ENCODE measurements around the gene CYP2B6.
A peak's percentile ranks its signal among the peaks of the same experiment; 100 is the strongest.
"Not testable (repeated sequence)": the region's sequence is repeated elsewhere in the genome, so short reads cannot be mapped to it uniquely, and the experiment has no call there.

Gene CYP2B6

GRCh38 chr19:41001243-41001971 is 10.3 kb downstream of the CYP2B6 start:
- H2AK5ac ChIP-seq (ENCODE audit: low read length, severe bottlenecking), result no peak overlapping the region
- peaks cover 0 to 8% of the 10 kb centered on the region in 2 experiments for H3K27me3 ChIP-seq (ENCODE audit: control insufficient read depth in 1 of 2, insufficient read depth in 1 of 2, low read length in 2 of 2)
- no peak overlapping the region for H2BK120ac ChIP-seq (ENCODE audit: low read depth, low read length)
- no peak overlapping the region for H2BK5ac ChIP-seq (ENCODE audit: low read depth, low read length, poor library complexity, severe bottlenecking)
- H4K91ac ChIP-seq (ENCODE audit: low read length), result no peak overlapping the region
- H3K9ac ChIP-seq (ENCODE audit: low read length), result no peak overlapping the region
- H3K36me3 ChIP-seq (ENCODE audit: control insufficient read depth in 1 of 2, insufficient read depth in 2 of 2, low read depth in 1 of 2, low read length in 2 of 2), result no peaks in the 10 kb centered on the region
- H3K4me1 ChIP-seq (ENCODE audit: control insufficient read depth, insufficient read depth, low read depth, low read length), result peaks cover 7% of the 10 kb centered on the region
- H3K27ac ChIP-seq (ENCODE audit: low read length, poor library complexity, severe bottlenecking), result no peak overlapping the region
- H3K14ac ChIP-seq (ENCODE audit: low read length in 2 of 2), result no peak overlapping the region
- no peak overlapping the region for H3K4ac ChIP-seq (ENCODE audit: low read depth in 1 of 2, low read length in 2 of 2)
- 83% methylated on average over 8 of the region's 9 CpGs for WGBS
- no peak overlapping the region for H2BK15ac ChIP-seq (ENCODE audit: low read depth, poor library complexity, severe bottlenecking)
- no peak overlapping the region for H3K18ac ChIP-seq (ENCODE audit: low read depth in 1 of 2, low read length in 2 of 2)
- no peak overlapping the region for H2AFZ ChIP-seq (ENCODE audit: low read depth, low read length)
- H3K23ac ChIP-seq (ENCODE audit: low read length in 2 of 2), result no peak overlapping the region
- H3K9me3 ChIP-seq (ENCODE audit: control insufficient read depth, low read length), result no peaks in the 10 kb centered on the region
- no peak overlapping the region for H3K4me3 ChIP-seq (ENCODE audit: insufficient read depth in 1 of 2, low read depth in 1 of 2, low read length in 2 of 2)
- H2BK12ac ChIP-seq (ENCODE audit: low read length in 2 of 2), result no peak overlapping the region
- DNase-seq, result no peak
- H3K4me2 ChIP-seq (ENCODE audit: low read length, poor library complexity, severe bottlenecking), result no peak overlapping the region
- H3K79me1 ChIP-seq (replicated peaks; ENCODE audit: low read length, poor library complexity, severe bottlenecking), result no peaks in the 10 kb centered on the region
- no peak overlapping the region for H4K8ac ChIP-seq (ENCODE audit: low read length)

- not testable (repeated sequence) for H3K27me3 ChIP-seq (ENCODE audit: control insufficient read depth in 1 of 2, insufficient read depth in 1 of 2, low read length in 2 of 2); H3K4me3 ChIP-seq (ENCODE audit: insufficient read depth in 1 of 2, low read depth in 1 of 2, low read length in 2 of 2); DNase-seq; H2AK5ac ChIP-seq (ENCODE audit: low read length, severe bottlenecking); H3K14ac ChIP-seq (ENCODE audit: low read length in 2 of 2); H3K4ac ChIP-seq (ENCODE audit: low read depth in 1 of 2, low read length in 2 of 2); H2BK5ac ChIP-seq (ENCODE audit: low read depth, low read length, poor library complexity, severe bottlenecking); H2BK12ac ChIP-seq (ENCODE audit: low read length in 2 of 2); H3K4me1 ChIP-seq (ENCODE audit: control insufficient read depth, insufficient read depth, low read depth, low read length); H3K9me3 ChIP-seq (ENCODE audit: control insufficient read depth, low read length); H3K23ac ChIP-seq (ENCODE audit: low read length in 2 of 2); H4K91ac ChIP-seq (ENCODE audit: low read length); H3K79me1 ChIP-seq (replicated peaks; ENCODE audit: low read length, poor library complexity, severe bottlenecking); H2BK120ac ChIP-seq (ENCODE audit: low read depth, low read length); H3K18ac ChIP-seq (ENCODE audit: low read depth in 1 of 2, low read length in 2 of 2); H3K9ac ChIP-seq (ENCODE audit: low read length); H2AFZ ChIP-seq (ENCODE audit: low read depth, low read length); H3K36me3 ChIP-seq (ENCODE audit: control insufficient read depth in 1 of 2, insufficient read depth in 2 of 2, low read depth in 1 of 2, low read length in 2 of 2); H4K8ac ChIP-seq (ENCODE audit: low read length); H2BK15ac ChIP-seq (ENCODE audit: low read depth, poor library complexity, severe bottlenecking)
- 67% methylated on average over 8 of the region's 8 CpGs for WGBS
- Histone ChIP-seq H3K4me2 (ENCODE audit: low read length, poor library complexity, severe bottlenecking) (peak overlapping the region; percentile 38), H3K27ac (ENCODE audit: low read length, poor library complexity, severe bottlenecking) (peak overlapping the region; percentile 3)
Observed at GRCh38 chr19:41003656-41004055, 12.6 kb downstream of the CYP2B6 start.

- no peak overlapping the region for H2BK15ac ChIP-seq (ENCODE audit: low read depth, poor library complexity, severe bottlenecking)
- H3K4me2 ChIP-seq (ENCODE audit: low read length, poor library complexity, severe bottlenecking), result no peak overlapping the region
- H3K9me3 ChIP-seq (ENCODE audit: control insufficient read depth, low read length), result no peaks in the 10 kb centered on the region
- H3K9ac ChIP-seq (ENCODE audit: low read length), result no peak overlapping the region
- H3K4me3 ChIP-seq (ENCODE audit: insufficient read depth in 1 of 2, low read depth in 1 of 2, low read length in 2 of 2), result no peak overlapping the region
- H3K14ac ChIP-seq (ENCODE audit: low read length in 2 of 2), result no peak overlapping the region
- H3K36me3 ChIP-seq (ENCODE audit: control insufficient read depth in 1 of 2, insufficient read depth in 2 of 2, low read depth in 1 of 2, low read length in 2 of 2), result no peaks in the 10 kb centered on the region
- no peak overlapping the region for H2AK5ac ChIP-seq (ENCODE audit: low read length, severe bottlenecking)
- no peak overlapping the region for H3K4ac ChIP-seq (ENCODE audit: low read depth in 1 of 2, low read length in 2 of 2)
- no peak overlapping the region for H2BK120ac ChIP-seq (ENCODE audit: low read depth, low read length)
- DNase-seq, result no peak
- peaks cover 11 to 24% of the 10 kb centered on the region in 2 experiments for H3K27me3 ChIP-seq (ENCODE audit: control insufficient read depth in 1 of 2, insufficient read depth in 1 of 2, low read length in 2 of 2)
- no peak overlapping the region for H4K91ac ChIP-seq (ENCODE audit: low read length)
- no peak overlapping the region for H3K18ac ChIP-seq (ENCODE audit: low read depth in 1 of 2, low read length in 2 of 2)
- no peaks in the 10 kb centered on the region for H3K79me1 ChIP-seq (replicated peaks; ENCODE audit: low read length, poor library complexity, severe bottlenecking)
- H4K8ac ChIP-seq (ENCODE audit: low read length), result no peak overlapping the region
- WGBS, result 83% methylated on average over 11 of the region's 11 CpGs
- H3K23ac ChIP-seq (ENCODE audit: low read length in 2 of 2), result no peak overlapping the region
- H2AFZ ChIP-seq (ENCODE audit: low read depth, low read length), result no peak overlapping the region
- H3K27ac ChIP-seq (ENCODE audit: low read length, poor library complexity, severe bottlenecking), result no peak overlapping the region
- no peaks in the 10 kb centered on the region for H3K4me1 ChIP-seq (ENCODE audit: control insufficient read depth, insufficient read depth, low read depth, low read length)
- no peak overlapping the region for H2BK12ac ChIP-seq (ENCODE audit: low read length in 2 of 2)
- H2BK5ac ChIP-seq (ENCODE audit: low read depth, low read length, poor library complexity, severe bottlenecking), result no peak overlapping the region
Observed at GRCh38 chr19:41009700-41010235, 18.7 kb downstream of the CYP2B6 start.

- Histone ChIP-seq H2BK15ac (ENCODE audit: low read depth, poor library complexity, severe bottlenecking) (no peak overlapping the region), H4K8ac (ENCODE audit: low read length) (no peak overlapping the region), H2AFZ (ENCODE audit: low read depth, low read length) (peak overlapping the region; percentile 4), H3K4ac (ENCODE audit: low read depth in 1 of 2, low read length in 2 of 2) (no peak overlapping the region), H3K36me3 (ENCODE audit: control insufficient read depth in 1 of 2, insufficient read depth in 2 of 2, low read depth in 1 of 2, low read length in 2 of 2) (no peaks in the 10 kb centered on the region), H3K23ac (ENCODE audit: low read length in 2 of 2) (no peak overlapping the region), H3K9me3 (ENCODE audit: control insufficient read depth, low read length) (no peaks in the 10 kb centered on the region), H4K91ac (ENCODE audit: low read length) (no peak overlapping the region), H3K9ac (ENCODE audit: low read length) (no peak overlapping the region), H3K27ac (ENCODE audit: low read length, poor library complexity, severe bottlenecking) (no peak overlapping the region), H3K14ac (ENCODE audit: low read length in 2 of 2) (no peak overlapping the region), H2BK120ac (ENCODE audit: low read depth, low read length) (no peak overlapping the region), H3K4me1 (ENCODE audit: control insufficient read depth, insufficient read depth, low read depth, low read length) (no peaks in the 10 kb centered on the region), H2BK5ac (ENCODE audit: low read depth, low read length, poor library complexity, severe bottlenecking) (no peak overlapping the region), H3K27me3 (ENCODE audit: control insufficient read depth in 1 of 2, insufficient read depth in 1 of 2, low read length in 2 of 2) (peaks cover 13 to 30% of the 10 kb centered on the region in 2 experiments), H3K4me3 (ENCODE audit: insufficient read depth in 1 of 2, low read depth in 1 of 2, low read length in 2 of 2) (no peak overlapping the region), H2AK5ac (ENCODE audit: low read length, severe bottlenecking) (no peak overlapping the region), H3K4me2 (ENCODE audit: low read length, poor library complexity, severe bottlenecking) (no peak overlapping the region), H3K18ac (ENCODE audit: low read depth in 1 of 2, low read length in 2 of 2) (no peak overlapping the region), H3K79me1 (replicated peaks; ENCODE audit: low read length, poor library complexity, severe bottlenecking) (no peaks in the 10 kb centered on the region), H2BK12ac (ENCODE audit: low read length in 2 of 2) (no peak overlapping the region)
- 46% methylated on average over 3 of the region's 3 CpGs for whole genome bisulfite sequencing
- DNase-seq, result no peak
Observed at GRCh38 chr19:41013359-41013758, 22.3 kb downstream of the CYP2B6 start.
